ENCODE results near the gene PMEL. TPM values are rescaled to one million over a fixed set of nuclear protein-coding genes. Genes with fewer than 3 reads are reported as not detected.

PMEL gene
- polyA plus RNA-seq, 1 of the 3 experiments (the other 2 are of a cell fraction), result 1.8 TPM

GRCh38 chr12:55985341-55985740, 19.5 kb upstream of the PMEL start:
- no peak overlapping the region for H2AFZ ChIP-seq (ENCODE audit: low read depth)
- peaks cover 6% of the 10 kb centered on the region for H3F3A ChIP-seq (replicated peaks; ENCODE audit: insufficient read depth)
- ChIA-PET POLR2A (interaction anchor here (1.2 to 2.0 kb wide), 3 partner anchors 11 to 131 kb away, joined by 4 to 10 read pairs (median 4); partner anchors contain the start of genes RAB5B and RPL41), CTCF (interaction anchor here (1.0 to 7.0 kb wide), 7 partner anchors 8 to 247 kb away, joined by 3 to 50 read pairs (median 4); partner anchors contain the start of gene RAB5B)
- no peaks in the 10 kb centered on the region for H3K9me2 ChIP-seq
- TF ChIP-seq, protein P1, sequence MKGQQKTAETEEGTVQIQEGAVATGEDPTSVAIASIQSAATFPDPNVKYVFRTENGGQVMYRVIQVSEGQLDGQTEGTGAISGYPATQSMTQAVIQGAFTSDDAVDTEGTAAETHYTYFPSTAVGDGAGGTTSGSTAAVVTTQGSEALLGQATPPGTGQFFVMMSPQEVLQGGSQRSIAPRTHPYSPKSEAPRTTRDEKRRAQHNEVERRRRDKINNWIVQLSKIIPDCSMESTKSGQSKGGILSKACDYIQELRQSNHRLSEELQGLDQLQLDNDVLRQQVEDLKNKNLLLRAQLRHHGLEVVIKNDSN (IDR thresholded peaks at IDR 0.05; ENCODE audit: borderline replicate concordance, low read depth), result no peak
- no peak for TF ChIP-seq CHD2 (IDR thresholded peaks at IDR 0.05; ENCODE audit: low read length, partially characterized antibody)
- no peak for TF ChIP-seq JUND (IDR thresholded peaks at IDR 0.05)
- no peak for TF ChIP-seq MEF2A (IDR thresholded peaks at IDR 0.05; ENCODE audit: borderline replicate concordance, low read depth)
- no peak for TF ChIP-seq GABPA (IDR thresholded peaks at IDR 0.05; ENCODE audit: low read depth)
- no peak for TF ChIP-seq FOSL2 (IDR thresholded peaks at IDR 0.05; ENCODE audit: borderline replicate concordance, low read depth)
- TF ChIP-seq RCOR1 (IDR thresholded peaks at IDR 0.05; ENCODE audit: low read length), result no peak
- no peak for TF ChIP-seq FOXJ3 (CRISPR knock-in tag; IDR thresholded peaks at IDR 0.05)
- TF ChIP-seq RAD21 (IDR thresholded peaks at IDR 0.05; ENCODE audit: low read length), result no peak
- no peak for TF ChIP-seq SIN3A (IDR thresholded peaks at IDR 0.05; ENCODE audit: borderline replicate concordance, low read depth, low read length)
- no peak for TF ChIP-seq RFX5 (IDR thresholded peaks at IDR 0.05; ENCODE audit: low read length)
- TF ChIP-seq YY1 (IDR thresholded peaks at IDR 0.05; ENCODE audit: low read depth), result no peak
- TF ChIP-seq, protein P2, sequence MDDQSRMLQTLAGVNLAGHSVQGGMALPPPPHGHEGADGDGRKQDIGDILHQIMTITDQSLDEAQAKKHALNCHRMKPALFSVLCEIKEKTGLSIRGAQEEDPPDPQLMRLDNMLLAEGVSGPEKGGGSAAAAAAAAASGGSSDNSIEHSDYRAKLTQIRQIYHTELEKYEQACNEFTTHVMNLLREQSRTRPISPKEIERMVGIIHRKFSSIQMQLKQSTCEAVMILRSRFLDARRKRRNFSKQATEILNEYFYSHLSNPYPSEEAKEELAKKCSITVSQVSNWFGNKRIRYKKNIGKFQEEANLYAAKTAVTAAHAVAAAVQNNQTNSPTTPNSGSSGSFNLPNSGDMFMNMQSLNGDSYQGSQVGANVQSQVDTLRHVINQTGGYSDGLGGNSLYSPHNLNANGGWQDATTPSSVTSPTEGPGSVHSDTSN (IDR thresholded peaks at IDR 0.05), result no peak
- no peak overlapping the region for H3K9ac ChIP-seq
- H3K4me2 ChIP-seq, result no peak overlapping the region
- H3K79me2 ChIP-seq (ENCODE audit: insufficient read depth), result peaks cover 22% of the 10 kb centered on the region; the same call in 1 of the 2 replicates
- H3K4me1 ChIP-seq (ENCODE audit: control insufficient read depth in 1 of 2, insufficient read depth in 2 of 2, low read depth in 1 of 2, low read length in 1 of 2), result no peaks in the 10 kb centered on the region
- peaks cover 23 to 61% of the 10 kb centered on the region in 2 experiments for H3K36me3 ChIP-seq (replicated peaks in 1 of 2; ENCODE audit: control insufficient read depth in 1 of 2, insufficient read depth in 2 of 2, low read length in 1 of 2)
- 83% methylated on average over 4 of the region's 4 CpGs for WGBS (ENCODE audit: low lambda C conversion rate)
- DNase-seq, result no peak
- no peaks in the 10 kb centered on the region for H4K20me1 ChIP-seq (ENCODE audit: insufficient read depth)
- no peaks in the 10 kb centered on the region for H3K9me3 ChIP-seq
- no peak overlapping the region for H3K4me3 ChIP-seq (ENCODE audit: low read depth in 2 of 2, low read length in 1 of 2)
- H3K27me3 ChIP-seq (ENCODE audit: insufficient read depth), result no peaks in the 10 kb centered on the region
- H3K27ac ChIP-seq (ENCODE audit: low read depth in 2 of 2, low read length in 1 of 2), result no peak overlapping the region

GRCh38 chr12:55984861-55985260, 19.0 kb upstream of the PMEL start:
- CTCF ChIA-PET, result interaction anchor here (1.0 to 7.0 kb wide), 7 partner anchors 8 to 247 kb away, joined by 3 to 50 read pairs (median 4); partner anchors contain the start of gene RAB5B
- Histone ChIP-seq H3K4me2 (no peak overlapping the region), H3K9me3 (no peaks in the 10 kb centered on the region), H3K36me3 (replicated peaks in 1 of 2; ENCODE audit: control insufficient read depth in 1 of 2, insufficient read depth in 2 of 2, low read length in 1 of 2) (peaks cover 18 to 57% of the 10 kb centered on the region in 2 experiments), H3K79me2 (ENCODE audit: insufficient read depth) (peaks cover 22% of the 10 kb centered on the region; the same call in 1 of the 2 replicates), H3K27me3 (ENCODE audit: insufficient read depth) (no peaks in the 10 kb centered on the region), H3F3A (replicated peaks; ENCODE audit: insufficient read depth) (peaks cover 6% of the 10 kb centered on the region), H3K4me1 (ENCODE audit: control insufficient read depth in 1 of 2, insufficient read depth in 2 of 2, low read depth in 1 of 2, low read length in 1 of 2) (no peaks in the 10 kb centered on the region), H3K9me2 (no peaks in the 10 kb centered on the region), H3K27ac (ENCODE audit: low read depth in 2 of 2, low read length in 1 of 2) (no peak overlapping the region), H2AFZ (ENCODE audit: low read depth) (no peak overlapping the region), H3K4me3 (ENCODE audit: low read depth in 2 of 2, low read length in 1 of 2) (no peak overlapping the region), H3K9ac (no peak overlapping the region), H4K20me1 (ENCODE audit: insufficient read depth) (no peaks in the 10 kb centered on the region)
- no peak for DNase-seq
- 68% methylated on average over 2 of the region's 2 CpGs for WGBS (ENCODE audit: low lambda C conversion rate)
- POLR2A ChIA-PET, result interaction anchor here (1.2 to 2.0 kb wide), 3 partner anchors 11 to 132 kb away, joined by 4 to 10 read pairs (median 4); partner anchors contain the start of genes RAB5B and RPL41
- TF ChIP-seq REST (IDR thresholded peaks at IDR 0.05; ENCODE audit: low read depth, low read length) (no peak), TAF1 (IDR thresholded peaks at IDR 0.05; ENCODE audit: borderline replicate concordance, low read depth, low read length) (no peak), ELF1 (IDR thresholded peaks at IDR 0.05) (no peak), MXI1 (IDR thresholded peaks at IDR 0.05; ENCODE audit: low read depth, low read length) (no peak), USF2 (IDR thresholded peaks at IDR 0.05; ENCODE audit: borderline replicate concordance, low read depth, low read length) (no peak), SMC3 (IDR thresholded peaks at IDR 0.05; ENCODE audit: low read depth, low read length) (no peak), CHD2 (IDR thresholded peaks at IDR 0.05; ENCODE audit: low read length, partially characterized antibody) (no peak), JUND (IDR thresholded peaks at IDR 0.05) (no peak), GABPA (IDR thresholded peaks at IDR 0.05; ENCODE audit: low read depth) (no peak)
- TF ChIP-seq, protein P3, sequence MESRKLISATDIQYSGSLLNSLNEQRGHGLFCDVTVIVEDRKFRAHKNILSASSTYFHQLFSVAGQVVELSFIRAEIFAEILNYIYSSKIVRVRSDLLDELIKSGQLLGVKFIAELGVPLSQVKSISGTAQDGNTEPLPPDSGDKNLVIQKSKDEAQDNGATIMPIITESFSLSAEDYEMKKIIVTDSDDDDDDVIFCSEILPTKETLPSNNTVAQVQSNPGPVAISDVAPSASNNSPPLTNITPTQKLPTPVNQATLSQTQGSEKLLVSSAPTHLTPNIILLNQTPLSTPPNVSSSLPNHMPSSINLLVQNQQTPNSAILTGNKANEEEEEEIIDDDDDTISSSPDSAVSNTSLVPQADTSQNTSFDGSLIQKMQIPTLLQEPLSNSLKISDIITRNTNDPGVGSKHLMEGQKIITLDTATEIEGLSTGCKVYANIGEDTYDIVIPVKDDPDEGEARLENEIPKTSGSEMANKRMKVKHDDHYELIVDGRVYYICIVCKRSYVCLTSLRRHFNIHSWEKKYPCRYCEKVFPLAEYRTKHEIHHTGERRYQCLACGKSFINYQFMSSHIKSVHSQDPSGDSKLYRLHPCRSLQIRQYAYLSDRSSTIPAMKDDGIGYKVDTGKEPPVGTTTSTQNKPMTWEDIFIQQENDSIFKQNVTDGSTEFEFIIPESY (IDR thresholded peaks at IDR 0.05; ENCODE audit: borderline replicate concordance, low read depth), result no peak

Data from SK-N-SH (cell line).